Mesendoderm (in vitro differentiated cells): ENCODE results near the gene CERS4.

Source experiments
- DNase-seq: peaks from one replicate; pipeline ENCODE4 v3.0.0; 2013
- H2AK5ac ChIP-seq: 2 replicates; pipeline ENCODE4 v1.6.1; 2013; ENCODE audit warnings: low read length, inconsistent platforms
- H2BK120ac ChIP-seq: 2 replicates; pipeline ENCODE4 v1.6.1; 2013; ENCODE audit warnings: low read depth, mild to moderate bottlenecking, low read length, moderate library complexity, mixed read lengths
- H2BK15ac ChIP-seq: replicated peaks from 2 replicates; pipeline ENCODE4 v1.6.1; 2013; ENCODE audit warnings: low read depth, mild to moderate bottlenecking, moderate library complexity
- H2BK5ac ChIP-seq: 2 replicates; pipeline ENCODE4 v1.6.1; 2013; ENCODE audit warnings: low read length, inconsistent platforms
- H3K18ac ChIP-seq: 2 replicates; pipeline ENCODE4 v1.6.1; 2013; ENCODE audit warnings: mild to moderate bottlenecking, low read length, mixed read lengths
- H3K23ac ChIP-seq: one replicate; pipeline ENCODE4 v1.6.1; 2013; ENCODE audit warnings: low read length
- H3K27ac ChIP-seq: 2 replicates; pipeline ENCODE4 v1.5.1; 2013; ENCODE audit warnings: low read depth, mild to moderate bottlenecking, inconsistent platforms, low read length, moderate library complexity
- H3K27me3 ChIP-seq: 2 replicates; pipeline ENCODE4 v1.6.1; 2013; ENCODE audit warnings: low read length, control low read depth, mild to moderate bottlenecking, inconsistent platforms; ENCODE audit not compliant: insufficient read depth, poor library complexity
- H3K36me3 ChIP-seq: 2 replicates; pipeline ENCODE4 v1.6.1; 2013; ENCODE audit warnings: low read length, inconsistent platforms; ENCODE audit not compliant: control insufficient read depth, insufficient read depth
- H3K4ac ChIP-seq: one replicate; pipeline ENCODE4 v1.6.1; 2013; ENCODE audit warnings: low read depth, mild to moderate bottlenecking, low read length, moderate library complexity
- H3K4me1 ChIP-seq: 2 replicates; pipeline ENCODE4 v1.6.1; 2013; ENCODE audit warnings: low read depth, low read length, inconsistent platforms; ENCODE audit not compliant: control insufficient read depth
- H3K4me2 ChIP-seq: 2 replicates; pipeline ENCODE4 v1.6.1; 2013; ENCODE audit warnings: low read length
- H3K4me3 ChIP-seq: 2 replicates; pipeline ENCODE4 v1.5.1; 2013; ENCODE audit warnings: mild to moderate bottlenecking, low read length
- H3K56ac ChIP-seq: one replicate; pipeline ENCODE4 v1.6.1; 2013; ENCODE audit warnings: low read length
- H3K79me1 ChIP-seq: 2 replicates; pipeline ENCODE4 v1.6.1; 2013; ENCODE audit warnings: low read length, inconsistent platforms
- H3K79me2 ChIP-seq: 2 replicates; pipeline ENCODE4 v1.6.1; 2013; ENCODE audit warnings: mild to moderate bottlenecking, low read length; ENCODE audit not compliant: control insufficient read depth, insufficient read depth
- H3K9ac ChIP-seq: 2 replicates; pipeline ENCODE4 v1.6.1; 2013; ENCODE audit warnings: low read length, inconsistent platforms
- H4K5ac ChIP-seq: one replicate; pipeline ENCODE4 v1.6.1; 2013; ENCODE audit warnings: low read length
- H4K8ac ChIP-seq: one replicate; pipeline ENCODE4 v1.6.1; 2013; ENCODE audit warnings: low read depth, mild to moderate bottlenecking, control low read depth, low read length, moderate library complexity
- WGBS: extraction: QIAGEN DNeasy Blood & Tissue Kit; methylation state at CpG from one replicate; pipeline ENCODE4 v1.1.7; 2013; ENCODE audit warnings: low lambda C conversion rate, missing lambda C conversion rate; ENCODE audit not compliant: insufficient coverage; ENCODE audit errors: extremely low coverage; 5-methylcytosine and 5-hydroxymethylcytosine counted together

CERS4 gene

GRCh38 chr19:8241646-8242045 lies 32.5 kb downstream of the CERS4 start:
- Histone ChIP-seq H3K56ac (no peak overlapping the region), H3K36me3 (no peaks in the 10 kb centered on the region), H3K79me2 (no peaks in the 10 kb centered on the region), H3K18ac (no peak overlapping the region), H3K4ac (no peak overlapping the region), H2BK15ac (no peak overlapping the region), H4K8ac (no peak overlapping the region), H2BK120ac (no peak overlapping the region), H3K4me1 (peaks cover 3% of the 10 kb centered on the region), H3K27ac (no peak overlapping the region), H3K23ac (no peak overlapping the region), H3K79me1 (peaks cover 6% of the 10 kb centered on the region), H2BK5ac (no peak overlapping the region), H2AK5ac (no peak overlapping the region), H4K5ac (no peak overlapping the region), H3K27me3 (no peaks in the 10 kb centered on the region), H3K4me2 (no peak overlapping the region), H3K9ac (no peak overlapping the region), H3K4me3 (no peak overlapping the region)
- DNase-seq = no peak
- no CpG with 5 or more reads among the region's 4 CpGs for WGBS

- Histone ChIP-seq H3K23ac (no peak overlapping the region), H4K8ac (no peak overlapping the region), H3K4ac (no peak overlapping the region), H2BK15ac (no peak overlapping the region), H3K27me3 (no peaks in the 10 kb centered on the region), H3K79me2 (no peaks in the 10 kb centered on the region), H3K18ac (no peak overlapping the region), H2BK5ac (no peak overlapping the region), H3K9ac (no peak overlapping the region), H4K5ac (no peak overlapping the region), H3K27ac (no peak overlapping the region), H3K4me3 (no peak overlapping the region), H3K4me1 (peaks cover 3% of the 10 kb centered on the region), H3K36me3 (no peaks in the 10 kb centered on the region), H2BK120ac (no peak overlapping the region), H3K56ac (no peak overlapping the region), H3K79me1 (peaks cover 6% of the 10 kb centered on the region), H2AK5ac (no peak overlapping the region), H3K4me2 (no peak overlapping the region)
- WGBS = no CpG with 5 or more reads among the region's 4 CpGs
- no peak for DNase-seq
These were observed 33.1 kb downstream of the CERS4 start for GRCh38 chr19:8242211-8242821.

- Histone ChIP-seq H2AK5ac (no peak overlapping the region), H3K36me3 (peaks cover 1% of the 10 kb centered on the region), H2BK15ac (no peak overlapping the region), H3K4ac (no peak overlapping the region), H3K27ac (no peak overlapping the region), H3K79me2 (no peaks in the 10 kb centered on the region), H3K4me3 (no peak overlapping the region), H3K4me1 (peaks cover 3% of the 10 kb centered on the region), H3K18ac (no peak overlapping the region), H2BK120ac (no peak overlapping the region), H3K79me1 (peaks cover 8% of the 10 kb centered on the region), H3K9ac (no peak overlapping the region), H4K5ac (no peak overlapping the region), H3K4me2 (no peak overlapping the region), H3K56ac (no peak overlapping the region), H3K27me3 (no peaks in the 10 kb centered on the region), H4K8ac (no peak overlapping the region), H2BK5ac (no peak overlapping the region), H3K23ac (no peak overlapping the region)
- no peak for DNase-seq
- no CpG with 5 or more reads among the region's 3 CpGs for WGBS
These were observed 34.0 kb downstream of the CERS4 start for GRCh38 chr19:8243146-8243545.

DNA sequence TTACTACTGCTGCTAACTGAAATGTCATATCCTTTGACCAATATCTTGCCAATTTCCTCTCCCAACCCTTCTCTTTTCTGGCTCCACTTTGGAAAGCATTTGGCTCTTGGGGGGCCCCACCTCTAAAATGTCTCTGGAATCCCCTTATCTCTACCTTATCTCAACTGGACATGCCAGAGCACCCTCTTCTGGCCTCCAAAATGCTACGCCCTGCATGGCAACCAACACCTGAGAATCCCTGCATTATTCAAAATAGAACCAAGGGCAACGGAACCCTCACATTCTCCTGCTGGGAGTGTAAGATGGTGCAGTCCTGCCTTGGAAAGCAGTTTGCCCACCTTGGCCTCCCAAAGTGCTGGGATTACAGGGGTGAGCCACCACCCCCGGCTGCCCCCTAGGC lies 35.3 kb downstream of the CERS4 start:
- Histone ChIP-seq H3K36me3 (peaks cover 2% of the 10 kb centered on the region), H2BK5ac (no peak overlapping the region), H3K4me3 (no peak overlapping the region), H2AK5ac (no peak overlapping the region), H3K18ac (no peak overlapping the region), H3K4ac (no peak overlapping the region), H3K4me2 (no peak overlapping the region), H3K23ac (no peak overlapping the region), H3K79me2 (no peaks in the 10 kb centered on the region), H4K8ac (no peak overlapping the region), H3K9ac (no peak overlapping the region), H2BK120ac (no peak overlapping the region), H4K5ac (no peak overlapping the region), H3K79me1 (peaks cover 12% of the 10 kb centered on the region), H3K56ac (no peak overlapping the region), H3K4me1 (peaks cover 3% of the 10 kb centered on the region), H2BK15ac (no peak overlapping the region), H3K27ac (no peak overlapping the region), H3K27me3 (no peaks in the 10 kb centered on the region)
- no peak for DNase-seq
- no CpG with 5 or more reads among the region's 3 CpGs for WGBS

DNA sequence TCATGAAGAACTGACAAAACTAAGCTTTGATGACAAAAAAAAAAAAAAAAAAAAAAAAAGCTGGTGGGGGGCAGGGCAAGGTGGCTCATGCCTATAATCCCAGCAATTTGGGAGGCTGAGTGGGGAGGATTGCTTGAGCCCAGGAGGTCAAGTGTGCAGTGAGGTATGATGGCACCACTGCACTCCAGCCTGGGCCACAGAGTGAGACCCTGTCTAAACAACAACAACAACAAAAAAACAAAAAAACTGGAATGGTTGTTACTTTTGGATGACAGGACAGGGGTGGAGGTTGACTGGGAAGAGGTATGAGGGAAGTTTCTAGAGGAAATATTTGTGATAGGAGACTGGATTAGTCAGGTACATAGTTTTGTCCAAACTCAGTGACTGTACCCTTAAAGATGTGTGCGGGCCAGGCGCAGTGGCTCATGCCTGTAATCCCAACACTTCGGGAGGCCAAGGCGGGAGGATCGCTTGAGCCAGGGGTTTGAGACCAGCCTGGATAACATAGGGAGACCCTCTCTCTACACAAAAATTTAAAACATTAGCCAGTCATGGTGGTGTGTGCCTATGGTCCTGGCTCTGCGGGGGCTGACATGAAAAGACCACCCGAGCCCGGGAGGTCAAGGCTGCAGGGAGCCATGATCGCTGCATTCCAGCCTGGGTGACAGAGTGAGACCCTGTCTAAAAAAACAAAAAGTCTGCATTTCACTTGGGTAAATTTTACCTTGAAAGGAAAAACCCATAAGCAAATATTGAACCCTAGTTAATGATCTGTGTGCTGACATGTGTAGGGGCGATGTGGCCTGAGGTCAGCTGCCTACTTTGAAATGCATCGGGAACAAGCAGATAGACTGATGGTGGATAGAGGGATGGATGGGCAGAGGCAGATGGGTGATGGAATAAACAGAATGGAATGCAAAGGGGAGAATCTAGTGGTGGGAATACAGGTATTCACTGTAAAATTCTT lies 37.0 kb downstream of the CERS4 start:
- Histone ChIP-seq H3K23ac (no peak overlapping the region), H3K36me3 (peaks cover 2% of the 10 kb centered on the region), H3K9ac (no peak overlapping the region), H3K79me2 (no peaks in the 10 kb centered on the region), H4K5ac (no peak overlapping the region), H2AK5ac (no peak overlapping the region), H4K8ac (no peak overlapping the region), H3K27me3 (no peaks in the 10 kb centered on the region), H3K79me1 (peaks cover 10% of the 10 kb centered on the region), H3K56ac (no peak overlapping the region), H3K4me3 (no peak overlapping the region), H2BK5ac (no peak overlapping the region), H3K4me1 (no peaks in the 10 kb centered on the region), H3K27ac (no peak overlapping the region), H2BK120ac (no peak overlapping the region), H2BK15ac (no peak overlapping the region), H3K18ac (no peak overlapping the region), H3K4me2 (no peak overlapping the region), H3K4ac (no peak overlapping the region)
- WGBS = no CpG with 5 or more reads among the region's 11 CpGs
- no peak for DNase-seq
